Measurements from ENCODE around the gene RPL32. TPM values are rescaled to one million over a fixed set of nuclear protein-coding genes. Genes with fewer than 3 reads are reported as not detected.

Gene RPL32
- total and polyA plus RNA-seq, 9 of the 15 experiments (the other 6 are each of a cell fraction or from before 2014, with no cell fraction given), result 2,738 to 6,200 (median 4,286) TPM

- TF ChIP-seq ZNF395 (CRISPR knock-in tag; IDR thresholded peaks at IDR 0.05) (no peak), ARID3B (CRISPR knock-in tag; IDR thresholded peaks at IDR 0.05; ENCODE audit: borderline replicate concordance) (no peak), POLR2AphosphoS2 (IDR thresholded peaks at IDR 0.05; ENCODE audit: low read length) (no peak), MNT (conservative IDR thresholded peaks at IDR 0.05) (no peak), FOS (IDR thresholded peaks at IDR 0.05; ENCODE audit: extremely low read depth, insufficient read length) (no peak), RBFOX2 (IDR thresholded peaks at IDR 0.05; ENCODE audit: low read depth, low read length) (no peak), ZNF165 (CRISPR knock-in tag; IDR thresholded peaks at IDR 0.05; ENCODE audit: borderline replicate concordance) (no peak)
These were observed 22.6 kb downstream of the RPL32 start (continued) for GRCh38 chr3:12818773-12819172.
